ENCODE measurements around the gene TOB2. TPM values are rescaled to one million over a fixed set of nuclear protein-coding genes. Genes with fewer than 3 reads are reported as not detected.
"Not testable (repeated sequence)": the region's sequence is repeated elsewhere in the genome, so short reads cannot be mapped to it uniquely, and the experiment has no call there.

Gene TOB2
- total RNA-seq, 1 donor = 29.0 TPM

DNA sequence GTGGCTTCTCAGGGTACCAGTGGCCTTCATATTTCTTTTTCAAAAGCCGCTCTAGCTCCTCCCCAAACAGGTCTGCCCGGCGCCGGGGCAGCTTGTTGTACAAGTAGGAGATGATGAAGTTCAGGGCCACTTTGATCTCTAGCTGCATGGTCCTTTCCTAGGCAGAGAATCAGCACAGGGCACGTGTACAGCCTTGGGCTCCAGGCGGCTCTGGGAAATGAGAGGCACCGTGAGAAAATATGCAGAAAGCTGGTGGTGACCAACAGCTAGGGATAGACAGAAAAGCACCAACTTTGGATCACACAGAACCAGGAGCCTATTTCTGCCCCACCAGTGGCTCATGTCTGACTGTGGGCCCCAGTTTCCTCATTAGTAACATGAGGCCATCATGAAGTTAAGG lies 9.4 kb downstream of the TOB2 start:
- no peak overlapping the region for H3K27ac ChIP-seq (ENCODE audit: low read depth, low read length)
- no peak overlapping the region for H2AFZ ChIP-seq (ENCODE audit: low read length)
- TF ChIP-seq CTCF (IDR thresholded peaks at IDR 0.05; ENCODE audit: extremely low read depth, low read depth, low read length) = no peak
- peaks cover 90% of the 10 kb centered on the region for H3K79me2 ChIP-seq (ENCODE audit: insufficient read depth, low read length)
- peaks cover 72% of the 10 kb centered on the region for H3K36me3 ChIP-seq (ENCODE audit: insufficient read depth, low read length)
- H4K20me1 ChIP-seq (ENCODE audit: insufficient read depth, low read length) = peaks cover 74% of the 10 kb centered on the region
- H3K4me3 ChIP-seq (ENCODE audit: insufficient read depth, low read length) = no peak overlapping the region
- no peak overlapping the region for H3K4me2 ChIP-seq (ENCODE audit: insufficient read depth, low read length)
- H3K9me3 ChIP-seq (ENCODE audit: low read depth, low read length) = no peaks in the 10 kb centered on the region
- DNase-seq (ENCODE audit: insufficient read length, low spot score, missing footprints) = no peak
- no peaks in the 10 kb centered on the region for H3K4me1 ChIP-seq (ENCODE audit: insufficient read depth, low read length)
- H3K27me3 ChIP-seq (ENCODE audit: insufficient read depth, low read length) = no peaks in the 10 kb centered on the region

DNA sequence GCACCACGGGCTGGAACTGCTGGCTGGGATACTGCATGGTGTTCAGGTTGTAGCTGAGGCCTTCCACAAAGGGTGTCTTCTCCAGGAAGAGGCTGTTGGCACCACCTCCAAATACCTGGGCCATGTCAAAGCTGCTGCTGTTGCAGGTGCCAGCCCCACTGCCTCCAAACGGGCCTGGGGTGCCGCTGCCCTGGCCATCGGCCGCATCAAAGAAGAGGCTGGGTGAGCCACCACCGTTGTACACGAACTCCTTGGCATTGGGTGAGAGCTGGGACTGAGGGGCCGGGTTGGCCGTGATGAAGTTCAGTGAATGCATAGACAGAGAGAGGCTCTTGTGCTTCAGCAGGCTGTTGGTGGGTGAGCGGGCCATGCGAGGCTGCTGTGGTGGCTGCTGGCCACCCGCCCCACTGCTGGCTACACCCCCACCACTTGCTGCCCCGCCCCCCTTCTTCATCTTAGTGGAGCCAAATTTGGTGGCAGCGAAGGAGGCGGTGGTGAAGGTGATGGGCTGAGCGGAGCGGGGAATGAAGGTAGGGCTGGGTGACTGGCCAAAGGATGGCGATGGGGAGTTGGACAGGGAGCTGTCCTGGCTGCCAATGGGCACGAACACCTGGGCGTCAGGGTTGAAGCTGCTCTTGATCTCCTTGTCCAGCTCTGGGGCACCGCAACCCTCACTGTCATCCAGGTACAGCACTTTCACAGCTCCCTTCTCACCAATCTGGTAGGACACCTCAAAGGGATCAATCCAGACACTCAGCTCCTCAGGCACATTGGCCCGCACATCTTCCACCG lies 10.1 kb downstream of the TOB2 start:
- Histone ChIP-seq H3K79me2 (ENCODE audit: insufficient read depth, low read length) (peaks cover 88% of the 10 kb centered on the region), H3K4me2 (ENCODE audit: insufficient read depth, low read length) (no peak overlapping the region), H3K9me3 (ENCODE audit: low read depth, low read length) (no peaks in the 10 kb centered on the region), H3K27me3 (ENCODE audit: insufficient read depth, low read length) (no peaks in the 10 kb centered on the region), H3K4me1 (ENCODE audit: insufficient read depth, low read length) (no peaks in the 10 kb centered on the region), H4K20me1 (ENCODE audit: insufficient read depth, low read length) (peaks cover 76% of the 10 kb centered on the region), H3K36me3 (ENCODE audit: insufficient read depth, low read length) (peaks cover 76% of the 10 kb centered on the region), H3K4me3 (ENCODE audit: insufficient read depth, low read length) (no peak overlapping the region), H3K27ac (ENCODE audit: low read depth, low read length) (no peak overlapping the region), H2AFZ (ENCODE audit: low read length) (no peak overlapping the region)
- no peak for TF ChIP-seq CTCF (IDR thresholded peaks at IDR 0.05; ENCODE audit: extremely low read depth, low read depth, low read length)
- DNase-seq (ENCODE audit: insufficient read length, low spot score, missing footprints) = no peak

- H3K36me3 ChIP-seq (ENCODE audit: insufficient read depth, low read length) = peaks cover 74% of the 10 kb centered on the region
- no peak overlapping the region for H3K27ac ChIP-seq (ENCODE audit: low read depth, low read length)
- peaks cover 81% of the 10 kb centered on the region for H4K20me1 ChIP-seq (ENCODE audit: insufficient read depth, low read length)
- no peak for TF ChIP-seq CTCF (IDR thresholded peaks at IDR 0.05; ENCODE audit: extremely low read depth, low read depth, low read length)
- no peaks in the 10 kb centered on the region for H3K9me3 ChIP-seq (ENCODE audit: low read depth, low read length)
- DNase-seq (ENCODE audit: insufficient read length, low spot score, missing footprints) = no peak
- no peak overlapping the region for H3K4me3 ChIP-seq (ENCODE audit: insufficient read depth, low read length)
- no peak overlapping the region for H3K4me2 ChIP-seq (ENCODE audit: insufficient read depth, low read length)
- H3K4me1 ChIP-seq (ENCODE audit: insufficient read depth, low read length) = no peaks in the 10 kb centered on the region
- H3K27me3 ChIP-seq (ENCODE audit: insufficient read depth, low read length) = no peaks in the 10 kb centered on the region
- peaks cover 82% of the 10 kb centered on the region for H3K79me2 ChIP-seq (ENCODE audit: insufficient read depth, low read length)
- no peak overlapping the region for H2AFZ ChIP-seq (ENCODE audit: low read length)
Measured at GRCh38 chr22:41435560-41435959, 11.0 kb downstream of the TOB2 start.

DNA sequence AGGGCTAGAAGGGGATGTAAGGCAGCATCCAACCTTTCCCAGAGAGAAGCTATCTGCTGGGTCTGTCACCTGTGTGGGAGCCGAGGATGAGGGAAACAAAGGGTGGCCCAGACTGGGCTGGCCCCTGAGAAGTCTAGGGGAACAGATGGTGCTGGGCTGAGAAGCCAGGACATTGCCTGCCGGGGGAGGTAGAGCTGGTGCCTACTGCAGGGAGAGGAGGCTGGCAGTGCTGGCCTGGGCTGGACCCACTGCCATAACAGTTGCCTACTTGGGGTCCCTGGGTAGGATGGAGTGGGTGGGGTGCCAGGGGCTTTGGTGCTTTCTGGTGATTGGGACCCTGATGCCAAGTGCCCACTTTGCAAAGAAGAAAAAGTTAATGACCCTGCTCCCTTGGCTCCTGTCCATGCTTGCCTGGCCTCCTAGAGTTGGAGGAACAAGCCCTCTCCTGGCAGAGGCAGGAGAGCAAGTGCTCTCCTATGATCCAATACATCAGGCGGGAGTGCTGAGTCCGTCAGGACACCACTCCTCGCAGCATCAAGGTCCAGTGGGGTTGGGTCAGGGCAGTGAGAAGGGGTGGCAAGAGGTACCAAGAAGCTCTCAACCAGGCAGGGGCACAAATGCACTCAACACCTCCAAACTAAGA lies 12.1 kb downstream of the TOB2 start:
- not testable (repeated sequence) for H3K9me3 ChIP-seq (ENCODE audit: low read depth, low read length); H3K4me1 ChIP-seq (ENCODE audit: insufficient read depth, low read length); H2AFZ ChIP-seq (ENCODE audit: low read length); H3K27me3 ChIP-seq (ENCODE audit: insufficient read depth, low read length); H3K4me3 ChIP-seq (ENCODE audit: insufficient read depth, low read length); H3K27ac ChIP-seq (ENCODE audit: low read depth, low read length); H3K4me2 ChIP-seq (ENCODE audit: insufficient read depth, low read length); DNase-seq (ENCODE audit: insufficient read length, low spot score, missing footprints)
- Histone ChIP-seq H3K36me3 (ENCODE audit: insufficient read depth, low read length) (peaks cover 70% of the 10 kb centered on the region), H3K79me2 (ENCODE audit: insufficient read depth, low read length) (peaks cover 71% of the 10 kb centered on the region), H4K20me1 (ENCODE audit: insufficient read depth, low read length) (peaks cover 74% of the 10 kb centered on the region)

DNA sequence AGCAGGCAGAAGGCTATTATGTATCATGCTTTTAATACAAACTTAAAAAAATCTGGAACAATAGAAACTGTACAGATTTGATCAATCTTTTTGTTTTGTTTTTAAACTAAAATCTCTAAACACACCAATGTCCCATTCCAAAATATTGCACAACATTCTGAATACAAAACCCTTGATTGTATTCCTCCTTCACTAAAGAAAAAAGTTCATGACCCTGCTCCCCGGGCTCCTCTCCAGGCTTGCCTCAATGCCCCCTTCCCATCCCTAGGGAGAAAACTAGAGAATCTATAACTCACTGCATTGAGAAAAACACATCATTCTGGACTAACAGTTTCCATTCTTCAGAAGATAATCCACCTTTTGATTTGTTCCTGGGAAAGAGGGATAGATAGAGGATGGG lies 13.1 kb downstream of the TOB2 start:
- H2AFZ ChIP-seq (ENCODE audit: low read length); H3K9me3 ChIP-seq (ENCODE audit: low read depth, low read length); H3K27ac ChIP-seq (ENCODE audit: low read depth, low read length); H3K4me1 ChIP-seq (ENCODE audit: insufficient read depth, low read length); DNase-seq (ENCODE audit: insufficient read length, low spot score, missing footprints); H3K4me3 ChIP-seq (ENCODE audit: insufficient read depth, low read length); H3K27me3 ChIP-seq (ENCODE audit: insufficient read depth, low read length); H3K4me2 ChIP-seq (ENCODE audit: insufficient read depth, low read length): not testable (repeated sequence)
- Histone ChIP-seq H4K20me1 (ENCODE audit: insufficient read depth, low read length) (peaks cover 64% of the 10 kb centered on the region), H3K79me2 (ENCODE audit: insufficient read depth, low read length) (peaks cover 61% of the 10 kb centered on the region), H3K36me3 (ENCODE audit: insufficient read depth, low read length) (peaks cover 61% of the 10 kb centered on the region)
